ENCODE measurements around the gene IQCB1.

DNA sequence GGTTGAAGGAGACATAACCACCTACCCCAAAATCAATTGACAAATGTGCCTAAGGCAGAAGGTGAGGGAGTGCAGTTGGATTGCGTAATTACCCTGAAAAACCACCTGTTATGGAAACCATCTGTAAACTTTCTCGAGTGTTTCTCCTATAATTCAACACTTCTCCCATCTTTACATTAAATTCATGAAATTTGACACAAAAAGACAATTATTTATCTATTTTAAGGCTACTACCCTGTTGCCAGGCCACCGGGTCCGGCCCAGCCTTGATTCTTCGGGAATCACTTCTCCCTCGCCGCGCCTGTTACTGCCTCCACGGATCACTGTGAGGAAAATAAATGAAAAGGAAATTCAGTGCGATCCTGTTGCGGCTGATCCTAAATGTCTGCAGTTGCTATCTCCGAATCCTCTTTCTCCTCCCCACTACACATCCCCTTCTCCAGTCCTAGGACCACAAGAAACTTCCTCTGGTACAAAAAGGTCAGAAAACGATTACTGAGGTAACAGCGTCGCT, 646 bp downstream of the IQCB1 start:
- no peak for TF ChIP-seq SIN3A (IDR thresholded peaks at IDR 0.05; ENCODE audit: borderline replicate concordance, low read depth, low read length)
- no peak for TF ChIP-seq TCF12 (IDR thresholded peaks at IDR 0.05)
- no peak for TF ChIP-seq USF1 (IDR thresholded peaks at IDR 0.05; ENCODE audit: borderline replicate concordance, low read depth)

Data from SK-N-SH (cell line).